Measurements from ENCODE around the gene CCL20. TPM values are rescaled to one million over a fixed set of nuclear protein-coding genes. Genes with fewer than 3 reads are reported as not detected.

CCL20 gene
- total and polyA plus RNA-seq, 2 of the 13 experiments (the other 11 are each of a cell fraction or from before 2014, with no cell fraction given), result 223 to 903 TPM

DNA sequence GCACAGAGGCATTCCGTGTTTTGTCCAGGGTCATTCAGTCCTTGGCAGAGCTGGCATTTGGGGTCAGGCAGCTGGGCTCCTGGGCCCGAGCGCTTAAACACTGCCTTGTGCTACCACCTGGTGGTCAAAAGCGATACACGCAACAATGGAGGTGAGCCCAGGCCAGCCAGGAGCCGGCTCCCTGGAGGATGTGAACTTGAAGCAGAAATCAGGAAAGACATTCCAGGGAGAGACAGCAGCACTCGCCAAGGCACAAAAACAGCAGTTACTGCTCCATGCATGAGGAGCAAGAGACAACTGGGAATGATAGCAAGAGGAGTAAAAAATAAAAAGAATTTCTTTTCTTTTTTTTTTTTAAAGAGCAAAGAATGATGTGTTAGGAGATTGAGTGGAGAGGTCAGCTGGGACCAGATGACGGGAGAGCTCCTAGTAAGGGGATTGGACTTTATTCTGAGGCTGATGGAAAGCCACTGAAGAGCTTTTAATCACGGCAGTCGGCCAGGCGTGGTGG lies 47.2 kb upstream of the CCL20 start (continued):
- TF ChIP-seq CBFB (CRISPR knock-in tag; IDR thresholded peaks at IDR 0.05) (peak; percentile 40; the same call in 1 of the 2 replicates), ZNF12 (CRISPR knock-in tag; IDR thresholded peaks at IDR 0.05) (0 out of 2 replicates have a peak, but pooled peaks have one; percentile 51), AGO1 (IDR thresholded peaks at IDR 0.05; ENCODE audit: low read depth, low read length, poor library complexity, severe bottlenecking) (no peak), ZNF556 (CRISPR knock-in tag; IDR thresholded peaks at IDR 0.05; ENCODE audit: borderline replicate concordance) (peak; percentile 51; the same call in 1 of the 2 replicates), MTA1 (CRISPR knock-in tag; IDR thresholded peaks at IDR 0.05; ENCODE audit: borderline replicate concordance) (no peak), ATF2 (CRISPR knock-in tag; IDR thresholded peaks at IDR 0.05) (peak; percentile 49; the same call in 1 of the 2 replicates), ZHX1 (CRISPR knock-in tag; IDR thresholded peaks at IDR 0.05; ENCODE audit: low read depth) (no peak), ZNF761 (CRISPR knock-in tag; conservative IDR thresholded peaks at IDR 0.05) (0 out of 2 replicates have a peak, but pooled peaks have one; percentile 59), ZHX2 (IDR thresholded peaks at IDR 0.05; ENCODE audit: low read depth) (no peak), ZHX2 (CRISPR knock-in tag; IDR thresholded peaks at IDR 0.05; ENCODE audit: borderline replicate concordance) (no peak), EP300 (IDR thresholded peaks at IDR 0.05; ENCODE audit: low read depth in 2 of 2, low read length in 2 of 2) (peak in 1 of 2 experiments; percentile 38; a peak in 1 of 4 replicates), EP300 (CRISPR knock-in tag; IDR thresholded peaks at IDR 0.05; ENCODE audit: borderline replicate concordance) (no peak), CEBPG (CRISPR knock-in tag; IDR thresholded peaks at IDR 0.05) (peak; percentile 55), NFKB2 (CRISPR knock-in tag; IDR thresholded peaks at IDR 0.05; ENCODE audit: borderline replicate concordance) (peak; percentile 27; the same call in 1 of the 2 replicates), GATA4 (IDR thresholded peaks at IDR 0.05; ENCODE audit: borderline replicate concordance, low read depth) (no peak), ZSCAN22 (CRISPR knock-in tag; IDR thresholded peaks at IDR 0.05) (no peak), ZNF891 (CRISPR knock-in tag; IDR thresholded peaks at IDR 0.05) (no peak), NR1H2 (CRISPR knock-in tag; IDR thresholded peaks at IDR 0.05; ENCODE audit: borderline replicate concordance, low read depth) (no peak), ARNT (IDR thresholded peaks at IDR 0.05) (no peak)
- TF ChIP-seq, protein P1, sequence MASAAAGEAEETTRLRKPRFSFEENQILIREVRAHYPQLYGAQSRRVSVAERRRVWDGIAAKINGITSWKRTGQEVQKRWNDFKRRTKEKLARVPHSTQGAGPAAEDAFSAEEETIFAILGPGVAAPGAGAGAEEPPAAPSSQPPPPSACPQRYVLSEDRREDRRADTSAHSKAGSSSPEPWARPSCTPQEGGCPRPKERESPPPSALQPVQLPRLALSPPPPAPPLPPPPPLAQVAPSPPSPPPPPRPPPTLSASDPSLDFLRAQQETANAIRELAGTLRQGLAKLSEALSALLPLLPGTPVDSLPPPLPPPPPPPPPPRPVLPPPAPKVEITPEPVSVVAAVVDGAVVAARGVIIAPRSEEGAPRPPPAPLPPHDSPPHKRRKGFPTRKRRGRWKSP (CRISPR knock-in tag; IDR thresholded peaks at IDR 0.05), result no peak
